Suppressor macrophage treated with lipopolysaccharide for 4 hours (primary cell): ENCODE results near the gene RAB40B.

Experiments used
- DNase-seq: peaks from one replicate; pipeline ENCODE4 v3.0.0-alpha.2; 2020

RAB40B gene

GRCh38 chr17:82645516-82645915 lies 53.0 kb downstream of the RAB40B start:
- no peak for DNase-seq

- DNase-seq = no peak
Observed at GRCh38 chr17:82644148-82644547, 54.4 kb downstream of the RAB40B start.

- DNase-seq = no peak
Observed at GRCh38 chr17:82642022-82642421, 56.5 kb downstream of the RAB40B start.

- DNase-seq = peak; percentile 39
Observed at GRCh38 chr17:82640036-82640435, 58.5 kb downstream of the RAB40B start.

- DNase-seq = no peak
Observed at GRCh38 chr17:82639628-82640027, 58.9 kb downstream of the RAB40B start.

GRCh38 chr17:82638183-82638773 lies 60.2 kb downstream of the RAB40B start:
- DNase-seq = no peak

- DNase-seq = no peak
Observed at GRCh38 chr17:82636626-82637598, 61.6 kb downstream of the RAB40B start.

GRCh38 chr17:82633343-82633742 lies 65.2 kb downstream of the RAB40B start:
- no peak for DNase-seq

GRCh38 chr17:82632451-82632850 lies 66.0 kb downstream of the RAB40B start:
- peak; percentile 49 for DNase-seq

- no peak for DNase-seq
Observed at GRCh38 chr17:82631544-82631943, 67.0 kb downstream of the RAB40B start.

- DNase-seq = no peak
Observed at GRCh38 chr17:82630212-82630611, 68.3 kb downstream of the RAB40B start.

GRCh38 chr17:82629748-82630147 lies 68.8 kb downstream of the RAB40B start:
- no peak for DNase-seq

- DNase-seq = no peak
Observed at GRCh38 chr17:82627405-82627804, 71.1 kb downstream of the RAB40B start.

- DNase-seq = peak; percentile 73
Observed at GRCh38 chr17:82623707-82624106, 74.8 kb downstream of the RAB40B start.

GRCh38 chr17:82619641-82620040 lies 78.9 kb downstream of the RAB40B start:
- DNase-seq = no peak

GRCh38 chr17:82619211-82619610 lies 79.3 kb downstream of the RAB40B start:
- no peak for DNase-seq

GRCh38 chr17:82616021-82616711 lies 82.3 kb downstream of the RAB40B start:
- no peak for DNase-seq

- DNase-seq = no peak
Observed at GRCh38 chr17:82615084-82616020, 83.1 kb downstream of the RAB40B start.

- no peak for DNase-seq
Observed at GRCh38 chr17:82614095-82614631, 84.3 kb downstream of the RAB40B start.

- DNase-seq = no peak
Observed at GRCh38 chr17:82613283-82614094, 85.0 kb downstream of the RAB40B start.
